Measurements from ENCODE around the gene CYP2A6. TPM values are rescaled to one million over a fixed set of nuclear protein-coding genes. Genes with fewer than 3 reads are reported as not detected.
"Not testable (repeated sequence)": the region's sequence is repeated elsewhere in the genome, so short reads cannot be mapped to it uniquely, and the experiment has no call there.

The CYP2A6 gene
- total and polyA plus RNA-seq, 4 donors, result 0.09 to 1,020 (median 59.6) TPM

DNA sequence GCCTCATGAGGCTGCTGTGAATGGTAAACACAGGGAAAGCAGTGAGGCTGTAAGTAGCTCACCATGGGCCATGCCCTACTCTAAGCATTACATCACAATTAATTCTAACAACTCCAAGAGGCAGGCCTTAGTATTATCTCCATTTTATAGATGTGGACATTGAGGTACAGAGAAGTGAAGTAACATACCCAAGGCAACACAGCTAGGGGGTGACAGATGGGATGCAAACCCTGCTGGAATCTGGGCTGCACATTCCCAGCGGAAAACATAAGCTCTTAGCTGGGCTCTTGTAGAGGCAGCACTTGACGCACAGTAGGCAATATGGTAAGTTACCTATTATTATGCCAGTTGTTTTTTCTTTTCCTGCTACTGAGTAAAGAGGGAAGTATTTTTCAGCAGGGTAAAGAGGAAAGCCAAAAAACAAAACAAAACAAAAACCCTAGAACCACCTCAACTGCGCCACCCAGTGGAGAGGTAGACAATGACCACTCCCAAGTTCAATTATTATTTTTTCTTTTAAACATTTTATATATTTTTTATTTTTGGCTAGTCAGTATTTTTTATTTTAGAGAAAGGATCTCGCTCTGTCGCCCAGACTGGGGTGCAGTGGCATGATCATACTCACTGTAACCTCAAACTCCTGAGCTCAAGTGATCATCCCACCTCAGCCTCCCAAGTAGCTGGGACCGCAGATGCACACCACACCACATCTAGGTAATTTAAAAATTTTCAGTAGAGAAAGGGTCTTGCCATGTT is 30.6 kb downstream of the CYP2A6 start:
- H3K9me3 ChIP-seq (ENCODE audit: control insufficient read depth in 4 of 4, low read length in 3 of 4); H3K27me3 ChIP-seq (ENCODE audit: control insufficient read depth in 4 of 4, insufficient read depth in 4 of 4, low read length in 3 of 4); H3K9ac ChIP-seq (ENCODE audit: low read depth in 1 of 2, low read length in 2 of 2); H3K36me3 ChIP-seq (ENCODE audit: control insufficient read depth in 4 of 4, insufficient read depth in 3 of 4, low read depth in 1 of 4, low read length in 3 of 4); DNase-seq (ENCODE audit: low spot score); H3K4me3 ChIP-seq (ENCODE audit: low read depth in 1 of 3, low read length in 3 of 3): not testable (repeated sequence)
- Histone ChIP-seq H3K27ac (ENCODE audit: low read depth in 1 of 2, low read length in 2 of 2) (peak overlapping the region in 1 of 2 donors; percentile 41), H3K4me1 (ENCODE audit: control insufficient read depth in 4 of 4, insufficient read depth in 4 of 4, low read length in 3 of 4) (peaks cover 14 to 36% (median 31%) of the 10 kb centered on the region in 4 donors)
- TF ChIP-seq SP1 (IDR thresholded peaks at IDR 0.05), result peak; percentile 12
- peak; percentile 76 to 82 for TF ChIP-seq RAD21 (IDR thresholded peaks at IDR 0.05)
- TF ChIP-seq, protein P1, sequence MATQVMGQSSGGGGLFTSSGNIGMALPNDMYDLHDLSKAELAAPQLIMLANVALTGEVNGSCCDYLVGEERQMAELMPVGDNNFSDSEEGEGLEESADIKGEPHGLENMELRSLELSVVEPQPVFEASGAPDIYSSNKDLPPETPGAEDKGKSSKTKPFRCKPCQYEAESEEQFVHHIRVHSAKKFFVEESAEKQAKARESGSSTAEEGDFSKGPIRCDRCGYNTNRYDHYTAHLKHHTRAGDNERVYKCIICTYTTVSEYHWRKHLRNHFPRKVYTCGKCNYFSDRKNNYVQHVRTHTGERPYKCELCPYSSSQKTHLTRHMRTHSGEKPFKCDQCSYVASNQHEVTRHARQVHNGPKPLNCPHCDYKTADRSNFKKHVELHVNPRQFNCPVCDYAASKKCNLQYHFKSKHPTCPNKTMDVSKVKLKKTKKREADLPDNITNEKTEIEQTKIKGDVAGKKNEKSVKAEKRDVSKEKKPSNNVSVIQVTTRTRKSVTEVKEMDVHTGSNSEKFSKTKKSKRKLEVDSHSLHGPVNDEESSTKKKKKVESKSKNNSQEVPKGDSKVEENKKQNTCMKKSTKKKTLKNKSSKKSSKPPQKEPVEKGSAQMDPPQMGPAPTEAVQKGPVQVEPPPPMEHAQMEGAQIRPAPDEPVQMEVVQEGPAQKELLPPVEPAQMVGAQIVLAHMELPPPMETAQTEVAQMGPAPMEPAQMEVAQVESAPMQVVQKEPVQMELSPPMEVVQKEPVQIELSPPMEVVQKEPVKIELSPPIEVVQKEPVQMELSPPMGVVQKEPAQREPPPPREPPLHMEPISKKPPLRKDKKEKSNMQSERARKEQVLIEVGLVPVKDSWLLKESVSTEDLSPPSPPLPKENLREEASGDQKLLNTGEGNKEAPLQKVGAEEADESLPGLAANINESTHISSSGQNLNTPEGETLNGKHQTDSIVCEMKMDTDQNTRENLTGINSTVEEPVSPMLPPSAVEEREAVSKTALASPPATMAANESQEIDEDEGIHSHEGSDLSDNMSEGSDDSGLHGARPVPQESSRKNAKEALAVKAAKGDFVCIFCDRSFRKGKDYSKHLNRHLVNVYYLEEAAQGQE (IDR thresholded peaks at IDR 0.05), result peak; percentile 43
- TF ChIP-seq, protein P2, sequence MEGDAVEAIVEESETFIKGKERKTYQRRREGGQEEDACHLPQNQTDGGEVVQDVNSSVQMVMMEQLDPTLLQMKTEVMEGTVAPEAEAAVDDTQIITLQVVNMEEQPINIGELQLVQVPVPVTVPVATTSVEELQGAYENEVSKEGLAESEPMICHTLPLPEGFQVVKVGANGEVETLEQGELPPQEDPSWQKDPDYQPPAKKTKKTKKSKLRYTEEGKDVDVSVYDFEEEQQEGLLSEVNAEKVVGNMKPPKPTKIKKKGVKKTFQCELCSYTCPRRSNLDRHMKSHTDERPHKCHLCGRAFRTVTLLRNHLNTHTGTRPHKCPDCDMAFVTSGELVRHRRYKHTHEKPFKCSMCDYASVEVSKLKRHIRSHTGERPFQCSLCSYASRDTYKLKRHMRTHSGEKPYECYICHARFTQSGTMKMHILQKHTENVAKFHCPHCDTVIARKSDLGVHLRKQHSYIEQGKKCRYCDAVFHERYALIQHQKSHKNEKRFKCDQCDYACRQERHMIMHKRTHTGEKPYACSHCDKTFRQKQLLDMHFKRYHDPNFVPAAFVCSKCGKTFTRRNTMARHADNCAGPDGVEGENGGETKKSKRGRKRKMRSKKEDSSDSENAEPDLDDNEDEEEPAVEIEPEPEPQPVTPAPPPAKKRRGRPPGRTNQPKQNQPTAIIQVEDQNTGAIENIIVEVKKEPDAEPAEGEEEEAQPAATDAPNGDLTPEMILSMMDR (IDR thresholded peaks at IDR 0.05; ENCODE audit: low read depth, low read length, missing input control), result peak; percentile 73
- peak in 1 of 2 donors; percentile 17 for TF ChIP-seq RXRA (IDR thresholded peaks at IDR 0.05)
- 45% methylated on average over 6 of the region's 6 CpGs for WGBS

- peak in 1 of 2 donors; percentile 27 for TF ChIP-seq HNF4A (conservative IDR thresholded peaks at IDR 0.05)
- TF ChIP-seq RAD21 (IDR thresholded peaks at IDR 0.05), result peak; percentile 31 to 63
- TF ChIP-seq RXRA (IDR thresholded peaks at IDR 0.05), result peak; percentile 94 to 98
- peak; percentile 56 for TF ChIP-seq NR2F2 (IDR thresholded peaks at IDR 0.05)
- peak; percentile 68 for TF ChIP-seq SP1 (IDR thresholded peaks at IDR 0.05)
- WGBS, result 21% methylated on average over 35 of the region's 36 CpGs
- not testable (repeated sequence) for H3K9me3 ChIP-seq (ENCODE audit: control insufficient read depth in 4 of 4, low read length in 3 of 4); H3K9ac ChIP-seq (ENCODE audit: low read depth in 1 of 2, low read length in 2 of 2); H3K27me3 ChIP-seq (ENCODE audit: control insufficient read depth in 4 of 4, insufficient read depth in 4 of 4, low read length in 3 of 4); H3K4me3 ChIP-seq (ENCODE audit: low read depth in 1 of 3, low read length in 3 of 3); H3K36me3 ChIP-seq (ENCODE audit: control insufficient read depth in 4 of 4, insufficient read depth in 3 of 4, low read depth in 1 of 4, low read length in 3 of 4)
- peak; percentile 77 for DNase-seq (ENCODE audit: low spot score)
- Histone ChIP-seq H3K4me1 (ENCODE audit: control insufficient read depth in 4 of 4, insufficient read depth in 4 of 4, low read length in 3 of 4) (peaks cover 14 to 30% (median 28%) of the 10 kb centered on the region in 4 donors), H3K27ac (ENCODE audit: low read depth in 1 of 2, low read length in 2 of 2) (peak overlapping the region in 1 of 2 donors; percentile 20)
Measured at GRCh38 chr19:40818480-40819399, 31.5 kb downstream of the CYP2A6 start.

GRCh38 chr19:40815223-40815622 is 35.0 kb downstream of the CYP2A6 start:
- TF ChIP-seq NR2F2 (IDR thresholded peaks at IDR 0.05) (no peak), EGR1 (IDR thresholded peaks at IDR 0.05; ENCODE audit: low read depth in 2 of 2) (no peak), YY1 (IDR thresholded peaks at IDR 0.05) (no peak), TAF1 (conservative IDR thresholded peaks at IDR 0.05) (no peak)
- TF ChIP-seq, protein P2 (IDR thresholded peaks at IDR 0.05; ENCODE audit: low read depth, low read length, missing input control), result no peak
- Histone ChIP-seq H3K27me3 (ENCODE audit: control insufficient read depth in 4 of 4, insufficient read depth in 4 of 4, low read length in 3 of 4) (no peaks in the 10 kb centered on the region), H3K36me3 (ENCODE audit: control insufficient read depth in 4 of 4, insufficient read depth in 3 of 4, low read depth in 1 of 4, low read length in 3 of 4) (no peaks in the 10 kb centered on the region), H3K4me3 (ENCODE audit: low read depth in 1 of 3, low read length in 3 of 3) (no peak overlapping the region), H3K4me1 (ENCODE audit: control insufficient read depth in 4 of 4, insufficient read depth in 4 of 4, low read length in 3 of 4) (peaks cover 3 to 15% (median 14%) of the 10 kb centered on the region in 4 donors), H3K9me3 (ENCODE audit: control insufficient read depth in 4 of 4, low read length in 3 of 4) (no peaks in the 10 kb centered on the region), H3K9ac (ENCODE audit: low read depth in 1 of 2, low read length in 2 of 2) (no peak overlapping the region), H3K27ac (ENCODE audit: low read depth in 1 of 2, low read length in 2 of 2) (no peak overlapping the region)
- DNase-seq (ENCODE audit: low spot score), result no peak
- 76% methylated on average over 4 of the region's 4 CpGs for WGBS
